ENCODE results near the gene MEAK7.

MEAK7 gene

GRCh38 chr16:84504420-84505248 is at the start of gene MEAK7:
TSS of gene MEAK7 (minus strand) at chr16:84504659. CDS start at chr16:84498086, 6,573 bp downstream.
- peak within 1 kb of the TSS; percentile 98 for H3K4me3 ChIP-seq (ENCODE audit: low read length)
- peak; percentile 98 for DNase-seq (ENCODE audit: low read depth)
- TF ChIP-seq CTCF (conservative IDR thresholded peaks at IDR 0.05; ENCODE audit: low read length), result no peak

- no peak for TF ChIP-seq CTCF (conservative IDR thresholded peaks at IDR 0.05; ENCODE audit: low read length)
- no peak for DNase-seq (ENCODE audit: low read depth)
- H3K4me3 ChIP-seq (ENCODE audit: low read length), result no peak overlapping the region
Measured at GRCh38 chr16:84553873-84554399, 49.5 kb upstream of the MEAK7 start.

GRCh38 chr16:84552135-84552534 is 47.7 kb upstream of the MEAK7 start:
- DNase-seq (ENCODE audit: low read depth), result no peak
- no peak for TF ChIP-seq CTCF (conservative IDR thresholded peaks at IDR 0.05; ENCODE audit: low read length)
- H3K4me3 ChIP-seq (ENCODE audit: low read length), result no peak overlapping the region

GRCh38 chr16:84550096-84550495 is 45.6 kb upstream of the MEAK7 start:
- no peak for DNase-seq (ENCODE audit: low read depth)
- no peak overlapping the region for H3K4me3 ChIP-seq (ENCODE audit: low read length)
- no peak for TF ChIP-seq CTCF (conservative IDR thresholded peaks at IDR 0.05; ENCODE audit: low read length)

GRCh38 chr16:84548971-84549844 is 44.7 kb upstream of the MEAK7 start:
- no peak for DNase-seq (ENCODE audit: low read depth)
- H3K4me3 ChIP-seq (ENCODE audit: low read length), result no peak overlapping the region
- TF ChIP-seq CTCF (conservative IDR thresholded peaks at IDR 0.05; ENCODE audit: low read length), result no peak

- no peak for TF ChIP-seq CTCF (conservative IDR thresholded peaks at IDR 0.05; ENCODE audit: low read length)
- DNase-seq (ENCODE audit: low read depth), result no peak
- no peak overlapping the region for H3K4me3 ChIP-seq (ENCODE audit: low read length)
Measured at GRCh38 chr16:84548508-84548907, 44.0 kb upstream of the MEAK7 start.

Measured in AG10803 (cell line).